ENCODE data around the gene SCG2.

Gene SCG2

DNA sequence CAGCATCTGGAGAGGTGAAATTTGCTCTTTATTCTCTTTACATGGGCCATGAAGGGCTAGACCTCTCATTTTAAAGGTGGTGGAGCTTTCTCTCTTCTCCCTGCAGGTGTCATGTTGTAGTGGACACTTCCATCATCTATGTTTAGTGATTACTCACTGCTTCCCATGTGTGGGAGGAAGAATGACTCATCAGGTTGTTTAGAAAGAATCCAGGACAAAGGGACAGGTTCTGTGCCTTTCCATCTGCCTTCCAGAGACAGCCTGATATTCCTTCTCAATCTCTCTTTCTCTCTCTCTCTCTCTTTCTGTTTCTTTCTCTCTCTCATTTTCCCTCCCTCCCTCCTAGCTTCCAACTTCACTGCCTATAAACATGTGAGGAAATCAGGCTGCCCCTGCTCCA, 38.7 kb downstream of the SCG2 start:
- no peak for DNase-seq

DNA sequence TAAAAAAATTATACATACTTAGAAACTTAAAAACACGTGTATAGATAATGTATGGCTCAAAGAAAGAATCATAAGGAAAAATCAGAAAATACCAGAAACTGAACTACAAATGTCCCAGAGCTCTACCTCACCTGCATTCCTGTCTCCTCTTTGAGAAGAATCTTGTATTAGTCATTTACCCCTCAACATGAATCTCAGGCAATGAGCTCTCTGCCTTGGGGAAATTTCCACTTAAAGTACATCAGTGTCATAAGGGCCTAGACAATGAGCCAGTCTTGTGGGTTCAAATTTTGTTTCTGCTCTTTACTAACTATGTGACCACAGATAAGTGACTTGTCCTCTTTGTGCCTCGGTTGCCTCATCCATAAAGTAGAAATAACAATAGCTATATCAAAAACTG, 40.1 kb downstream of the SCG2 start:
- no peak for DNase-seq

DNA sequence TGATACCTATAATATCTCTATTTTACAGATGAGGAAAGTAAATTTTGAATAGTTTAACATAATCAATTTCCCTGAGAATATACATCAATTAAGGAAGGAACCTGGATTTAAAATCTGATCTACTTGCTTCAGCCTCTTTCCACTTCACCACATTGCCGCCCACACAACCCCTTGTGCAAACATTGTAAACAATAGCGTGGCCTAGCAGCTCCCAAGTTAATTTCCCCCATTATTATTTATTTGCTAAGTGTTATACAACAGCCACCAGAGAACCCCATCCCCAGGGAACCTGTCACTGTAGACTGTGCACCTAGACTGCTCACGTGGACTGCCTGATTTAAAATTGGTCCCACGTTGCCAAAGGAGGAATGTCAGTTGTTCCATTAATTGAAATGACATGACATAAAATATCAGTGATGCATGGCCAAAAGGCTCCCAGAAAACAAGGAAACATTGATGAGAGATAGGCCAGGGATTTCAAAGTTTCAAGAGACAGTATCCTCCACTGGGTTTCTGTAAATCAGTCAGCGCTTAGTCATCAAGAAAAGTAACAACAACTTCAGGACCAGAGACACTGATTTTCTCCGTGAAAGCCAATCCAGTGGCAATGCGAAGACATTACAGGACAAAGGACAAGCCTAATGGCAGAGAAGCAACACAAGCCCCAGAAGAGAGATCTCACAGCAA, 41.3 kb downstream of the SCG2 start:
- no peak for DNase-seq

DNA sequence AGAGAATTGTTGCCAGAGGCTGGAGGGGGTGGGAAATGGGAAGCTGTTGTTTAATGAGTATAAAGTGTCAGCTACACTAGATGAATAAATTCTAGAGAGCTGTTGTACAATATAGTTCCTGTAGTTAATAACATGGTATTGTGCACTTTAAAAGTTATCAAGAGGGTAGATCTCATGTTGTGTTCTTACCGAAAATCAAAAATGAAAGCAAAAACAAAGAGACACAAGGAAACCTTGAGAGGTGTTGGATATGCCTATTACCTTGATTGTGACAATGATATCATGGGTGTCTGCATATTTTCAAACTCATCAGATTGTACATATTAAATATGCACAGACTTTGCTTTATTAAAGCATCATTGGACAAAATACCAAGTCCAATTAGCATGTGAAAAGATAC, 43.2 kb downstream of the SCG2 start:
- no peak for DNase-seq

DNA sequence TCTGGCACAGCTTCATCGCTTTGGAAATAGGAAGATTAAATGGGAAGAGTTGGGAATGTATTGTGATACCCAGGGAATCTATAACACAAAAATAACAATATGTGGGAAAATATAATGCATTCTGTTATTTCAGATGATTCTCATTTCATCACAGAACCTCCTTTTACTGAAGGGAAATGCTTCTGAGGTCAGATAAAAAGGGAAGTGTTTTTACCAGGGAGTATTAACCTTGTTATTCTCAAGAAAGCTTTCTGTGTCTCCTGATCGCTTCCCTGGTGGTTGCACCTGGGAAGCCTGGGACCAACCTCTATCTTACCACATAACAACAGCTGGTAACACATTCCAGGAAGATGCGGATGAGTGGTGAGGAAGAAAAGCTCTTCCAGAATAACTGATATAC, 47.2 kb downstream of the SCG2 start:
- DNase-seq: no peak

DNA sequence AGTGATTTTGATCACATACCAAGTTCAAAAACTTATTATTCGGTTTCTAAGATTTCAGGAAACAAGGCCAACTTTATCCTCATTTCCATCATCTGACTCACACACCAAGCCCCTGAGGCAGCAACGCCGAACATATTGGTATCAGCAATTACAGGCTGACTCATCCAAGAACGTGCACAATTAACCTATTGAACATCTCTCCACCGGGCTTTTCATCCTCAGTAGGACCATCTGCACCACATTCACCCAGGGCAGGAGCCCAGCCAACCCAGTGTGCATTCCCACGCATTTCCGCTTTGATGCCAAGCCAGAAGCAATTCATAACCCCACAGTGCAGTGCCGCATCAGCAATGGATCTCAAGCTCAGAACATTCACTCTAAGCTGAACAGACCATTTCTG, 52.9 kb downstream of the SCG2 start:
- DNase-seq: no peak

DNA sequence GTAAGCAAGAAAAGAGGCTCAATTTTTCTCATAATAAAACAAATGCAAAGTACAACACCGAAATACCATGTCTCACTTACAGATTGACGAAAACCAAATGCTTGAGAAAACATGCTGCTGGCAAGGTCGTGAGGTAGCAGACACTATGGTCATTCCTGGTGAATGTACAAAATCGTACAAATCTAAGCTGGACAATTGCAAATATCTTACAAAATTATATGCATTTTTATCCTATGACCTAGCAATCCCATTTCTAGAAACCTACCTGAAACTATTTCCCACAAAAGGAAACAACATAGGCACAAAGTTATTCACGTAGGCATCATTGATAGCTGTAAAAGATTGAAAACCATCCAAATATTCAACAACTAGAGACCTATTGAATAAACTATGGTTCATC, 54.0 kb downstream of the SCG2 start:
- no peak for DNase-seq

All from activated CD4-positive, alpha-beta T cell treated with anti-CD3 and anti-CD28 coated beads, Interleukin-10, Interleukin-2, amounts not matched to agents 100 ng/mL and 50 ng/mL, durations not matched to agents 16 hours and 8 hours (primary cell).